ENCODE measurements around the gene ALDH6A1. TPM values are rescaled to one million over a fixed set of nuclear protein-coding genes. Genes with fewer than 3 reads are reported as not detected.
A peak's percentile ranks its signal among the peaks of the same experiment; 100 is the strongest.

Gene ALDH6A1
- total and polyA plus RNA-seq, 2 of the 13 experiments (the other 11 are each of a cell fraction or from before 2014, with no cell fraction given), result 26.9 to 49.9 TPM

- TF ChIP-seq ARHGAP35 (CRISPR knock-in tag; IDR thresholded peaks at IDR 0.05; ENCODE audit: borderline replicate concordance) (peak; percentile 70; the same call in 1 of the 2 replicates), ZNF878 (CRISPR knock-in tag; IDR thresholded peaks at IDR 0.05) (no peak), ZNF275 (CRISPR knock-in tag; IDR thresholded peaks at IDR 0.05; ENCODE audit: borderline replicate concordance) (peak; percentile 56; the same call in 1 of the 2 replicates), SP4 (CRISPR knock-in tag; IDR thresholded peaks at IDR 0.05) (0 out of 2 replicates have a peak, but pooled peaks have one; percentile 73), TCF7 (IDR thresholded peaks at IDR 0.05; ENCODE audit: low read depth) (no peak), ZNF430 (CRISPR knock-in tag; IDR thresholded peaks at IDR 0.05) (0 out of 2 replicates have a peak, but pooled peaks have one; percentile 42), SOX6 (IDR thresholded peaks at IDR 0.05) (no peak), SOX6 (CRISPR knock-in tag; IDR thresholded peaks at IDR 0.05) (peak; percentile 50), ZNF614 (CRISPR knock-in tag; IDR thresholded peaks at IDR 0.05; ENCODE audit: borderline replicate concordance) (peak; percentile 41; the same call in 1 of the 2 replicates), POGK (CRISPR knock-in tag; conservative IDR thresholded peaks at IDR 0.05) (peak; percentile 73; the same call in 1 of the 2 replicates), ARID4A (CRISPR knock-in tag; IDR thresholded peaks at IDR 0.05; ENCODE audit: borderline replicate concordance) (peak; percentile 73), CCAR2 (optimal IDR thresholded peaks at IDR 0.05; ENCODE audit: low read depth, low read length) (no peak), ZBTB7A (CRISPR knock-in tag; IDR thresholded peaks at IDR 0.05) (no peak; the same call in 1 of the 2 replicates), SPEN (CRISPR knock-in tag; IDR thresholded peaks at IDR 0.05; ENCODE audit: low read depth) (peak; percentile 41; the same call in 1 of the 2 replicates), HOXD1 (CRISPR knock-in tag; IDR thresholded peaks at IDR 0.05) (no peak), ZNF83 (CRISPR knock-in tag; IDR thresholded peaks at IDR 0.05; ENCODE audit: borderline replicate concordance) (no peak; the same call in 1 of the 2 replicates)
- TF ChIP-seq, protein P1, sequence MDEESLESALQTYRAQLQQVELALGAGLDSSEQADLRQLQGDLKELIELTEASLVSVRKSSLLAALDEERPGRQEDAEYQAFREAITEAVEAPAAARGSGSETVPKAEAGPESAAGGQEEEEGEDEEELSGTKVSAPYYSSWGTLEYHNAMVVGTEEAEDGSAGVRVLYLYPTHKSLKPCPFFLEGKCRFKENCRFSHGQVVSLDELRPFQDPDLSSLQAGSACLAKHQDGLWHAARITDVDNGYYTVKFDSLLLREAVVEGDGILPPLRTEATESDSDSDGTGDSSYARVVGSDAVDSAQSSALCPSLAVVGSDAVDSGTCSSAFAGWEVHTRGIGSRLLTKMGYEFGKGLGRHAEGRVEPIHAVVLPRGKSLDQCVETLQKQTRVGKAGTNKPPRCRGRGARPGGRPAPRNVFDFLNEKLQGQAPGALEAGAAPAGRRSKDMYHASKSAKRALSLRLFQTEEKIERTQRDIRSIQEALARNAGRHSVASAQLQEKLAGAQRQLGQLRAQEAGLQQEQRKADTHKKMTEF (CRISPR knock-in tag; IDR thresholded peaks at IDR 0.05), result peak; percentile 66; the same call in 1 of the 2 replicates
- TF ChIP-seq, protein P2, sequence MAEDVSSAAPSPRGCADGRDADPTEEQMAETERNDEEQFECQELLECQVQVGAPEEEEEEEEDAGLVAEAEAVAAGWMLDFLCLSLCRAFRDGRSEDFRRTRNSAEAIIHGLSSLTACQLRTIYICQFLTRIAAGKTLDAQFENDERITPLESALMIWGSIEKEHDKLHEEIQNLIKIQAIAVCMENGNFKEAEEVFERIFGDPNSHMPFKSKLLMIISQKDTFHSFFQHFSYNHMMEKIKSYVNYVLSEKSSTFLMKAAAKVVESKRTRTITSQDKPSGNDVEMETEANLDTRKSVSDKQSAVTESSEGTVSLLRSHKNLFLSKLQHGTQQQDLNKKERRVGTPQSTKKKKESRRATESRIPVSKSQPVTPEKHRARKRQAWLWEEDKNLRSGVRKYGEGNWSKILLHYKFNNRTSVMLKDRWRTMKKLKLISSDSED (CRISPR knock-in tag; IDR thresholded peaks at IDR 0.05), result no peak
These were observed 65.5 kb downstream of the ALDH6A1 start, which contains the start of the genes BBOF1 and ENTPD5 (continued) for GRCh38 chr14:74018586-74019407.

Measured in HepG2 (cell line).